Cardiac muscle cell (in vitro differentiated cells and primary cell): ENCODE results near the gene ARL4A. TPM values are rescaled to one million over a fixed set of nuclear protein-coding genes. Genes with fewer than 3 reads are reported as not detected.
"Not testable (repeated sequence)": the region's sequence is repeated elsewhere in the genome, so short reads cannot be mapped to it uniquely, and the experiment has no call there.

Source experiments
- DNase-seq, 2 donors: peaks; one replicate each; pipeline versions ENCODE4 v3.0.0 to v3.0.0-alpha.2; 2010 to 2017; ENCODE audit warnings: low read depth in 1 of 2, low spot score in 1 of 2
- H3K27ac ChIP-seq: fragments of 200-600 bp; sonication (generic); 2 replicates; pipeline ENCODE4 v1.5.1; 2016
- H3K27me3 ChIP-seq: fragments of 200-600 bp; sonication (generic); 2 replicates; pipeline ENCODE4 v1.6.0; 2016; ENCODE audit warnings: control low read depth
- H3K36me3 ChIP-seq: fragments of 200-600 bp; sonication (generic); 2 replicates; pipeline ENCODE4 v1.5.1; 2016; ENCODE audit warnings: control low read depth
- H3K4me1 ChIP-seq: fragments of 200-600 bp; sonication (generic); 2 replicates; pipeline ENCODE4 v1.8.1; 2017; ENCODE audit warnings: low read depth, mild to moderate bottlenecking, mixed run types
- H3K4me3 ChIP-seq: fragments of 200-600 bp; sonication (generic); 2 replicates; pipeline ENCODE4 v1.5.1; 2016; ENCODE audit warnings: mild to moderate bottlenecking
- H3K9me3 ChIP-seq: fragments of 200-600 bp; sonication (generic); 2 replicates; pipeline ENCODE4 v1.5.1; 2017; ENCODE audit warnings: low read depth, mild to moderate bottlenecking, control low read depth
- CTCF ChIP-seq: IDR thresholded peaks from 2 replicates; pipeline ENCODE4 v1.5.1; 2012; ENCODE audit warnings: low read depth, mild to moderate bottlenecking, low read length
- polyA plus RNA-seq: library from polyadenylated mRNA; unstranded; fragments of >200 nt; fragmentation: Nextera tagmentation; extraction: Ambion mirVana; gene quantifications from 2 replicates; pipeline ENCODE4 v1.2.1, GENCODE V29; 2016
- total RNA-seq: library from RNA; depleted of rRNA; stranded (reverse); fragments of >200 nt; gene quantifications from 2 replicates; pipeline ENCODE4 v1.2.3, GENCODE V29; 2016

The ARL4A gene
- total and polyA plus RNA-seq, 2 experiments from 2014 or later: 6.5 to 10.0 TPM

- TF ChIP-seq CTCF: no peak
- H3K27me3 ChIP-seq: no peaks in the 10 kb centered on the region
Measured at GRCh38 chr7:12653518-12653917, 33.9 kb upstream of the ARL4A start.

GRCh38 chr7:12655161-12655560, 32.3 kb upstream of the ARL4A start:
- H3K4me1 ChIP-seq: no peaks in the 10 kb centered on the region
- no peak for TF ChIP-seq CTCF
- no peaks in the 10 kb centered on the region for H3K36me3 ChIP-seq
- H3K9me3 ChIP-seq: no peaks in the 10 kb centered on the region
- no peak overlapping the region for H3K4me3 ChIP-seq
- H3K27ac ChIP-seq: no peak overlapping the region
- H3K27me3 ChIP-seq: no peaks in the 10 kb centered on the region
- DNase-seq: no peak

More at GRCh38 chr7:12653518-12653917, 33.9 kb upstream of the ARL4A start:
- H3K36me3 ChIP-seq: no peaks in the 10 kb centered on the region
- H3K4me3 ChIP-seq: no peak overlapping the region
- DNase-seq: peak in 1 of 2 donors; percentile 10
- no peak overlapping the region for H3K27ac ChIP-seq
- H3K4me1 ChIP-seq: no peaks in the 10 kb centered on the region
- no peaks in the 10 kb centered on the region for H3K9me3 ChIP-seq

GRCh38 chr7:12660423-12660822, 27.0 kb upstream of the ARL4A start:
- H3K4me1 ChIP-seq, H3K27ac ChIP-seq, H3K36me3 ChIP-seq, H3K4me3 ChIP-seq, H3K9me3 ChIP-seq, H3K27me3 ChIP-seq: not testable (repeated sequence)
- DNase-seq: peak in 1 of 2 donors; percentile 83

- H3K27me3 ChIP-seq, H3K4me3 ChIP-seq, H3K4me1 ChIP-seq, H3K27ac ChIP-seq, DNase-seq, H3K36me3 ChIP-seq, H3K9me3 ChIP-seq: not testable (repeated sequence)
Measured at GRCh38 chr7:12660986-12661385, 26.4 kb upstream of the ARL4A start.

- no peaks in the 10 kb centered on the region for H3K36me3 ChIP-seq
- no peak for DNase-seq
- no peaks in the 10 kb centered on the region for H3K9me3 ChIP-seq
- H3K4me1 ChIP-seq: no peaks in the 10 kb centered on the region
- TF ChIP-seq CTCF: no peak
- H3K27ac ChIP-seq: no peak overlapping the region
- no peaks in the 10 kb centered on the region for H3K27me3 ChIP-seq
- no peak overlapping the region for H3K4me3 ChIP-seq
Measured at GRCh38 chr7:12661581-12661980, 25.9 kb upstream of the ARL4A start.

GRCh38 chr7:12670000-12670729, 17.3 kb upstream of the ARL4A start:
- no peak for TF ChIP-seq CTCF
- Histone ChIP-seq H3K36me3 (no peaks in the 10 kb centered on the region), H3K4me1 (no peaks in the 10 kb centered on the region), H3K9me3 (no peaks in the 10 kb centered on the region), H3K27ac (no peak overlapping the region), H3K4me3 (no peak overlapping the region), H3K27me3 (no peaks in the 10 kb centered on the region)
- peak in 1 of 2 donors; percentile 45 for DNase-seq
